HG02938 (cell line): ENCODE results near the gene ARID3C.

Experiments
- ATAC-seq: cut with Tn5 transposase; IDR thresholded peaks from one replicate; pipeline ENCODE4 v1.9.1; 2021; ENCODE audit warnings: mild to moderate bottlenecking, moderate library complexity; ENCODE audit not compliant: unreplicated experiment

Gene ARID3C

DNA sequence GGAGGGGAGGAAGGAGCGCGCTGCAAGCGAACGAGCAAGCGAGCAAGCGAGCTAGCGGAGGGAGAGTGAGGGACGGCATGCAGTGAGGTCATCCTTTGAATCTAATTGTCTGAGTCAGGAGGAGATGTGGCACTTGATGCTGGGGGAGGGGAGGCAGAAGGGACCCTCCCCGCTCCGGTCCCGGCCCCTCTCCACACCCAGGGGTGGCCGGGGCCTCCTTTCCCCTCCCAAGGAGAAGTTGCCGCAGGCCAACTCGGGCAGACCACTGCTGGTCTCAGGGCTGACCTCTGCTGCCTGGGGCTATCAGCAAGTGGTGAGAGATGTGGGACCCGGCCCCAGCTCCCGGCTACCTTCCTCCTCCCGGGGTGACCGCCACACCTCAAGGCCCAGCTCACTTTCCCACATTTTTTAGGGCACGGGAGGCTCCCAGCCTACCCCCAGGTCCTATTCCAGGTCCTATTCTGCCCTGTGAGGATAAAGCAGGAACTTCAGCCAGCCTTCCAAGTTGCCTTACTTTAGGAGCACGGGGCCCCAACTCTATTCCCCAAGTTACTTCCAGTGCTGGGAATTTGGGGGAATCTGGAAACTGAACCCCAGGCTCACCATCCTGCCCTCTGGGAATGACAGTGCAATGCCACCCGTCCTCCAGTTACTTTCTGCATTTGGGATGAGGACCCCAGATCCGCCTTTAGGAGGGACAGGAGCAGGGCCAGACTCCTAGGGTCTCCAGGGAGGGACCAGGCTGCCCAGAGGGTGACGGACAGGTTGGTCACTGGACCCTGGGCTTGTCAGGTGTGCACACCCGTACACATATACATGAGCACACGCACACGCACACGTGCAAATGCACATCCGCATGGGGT lies 50.4 kb downstream of the ARID3C start:
- no peak for ATAC-seq

DNA sequence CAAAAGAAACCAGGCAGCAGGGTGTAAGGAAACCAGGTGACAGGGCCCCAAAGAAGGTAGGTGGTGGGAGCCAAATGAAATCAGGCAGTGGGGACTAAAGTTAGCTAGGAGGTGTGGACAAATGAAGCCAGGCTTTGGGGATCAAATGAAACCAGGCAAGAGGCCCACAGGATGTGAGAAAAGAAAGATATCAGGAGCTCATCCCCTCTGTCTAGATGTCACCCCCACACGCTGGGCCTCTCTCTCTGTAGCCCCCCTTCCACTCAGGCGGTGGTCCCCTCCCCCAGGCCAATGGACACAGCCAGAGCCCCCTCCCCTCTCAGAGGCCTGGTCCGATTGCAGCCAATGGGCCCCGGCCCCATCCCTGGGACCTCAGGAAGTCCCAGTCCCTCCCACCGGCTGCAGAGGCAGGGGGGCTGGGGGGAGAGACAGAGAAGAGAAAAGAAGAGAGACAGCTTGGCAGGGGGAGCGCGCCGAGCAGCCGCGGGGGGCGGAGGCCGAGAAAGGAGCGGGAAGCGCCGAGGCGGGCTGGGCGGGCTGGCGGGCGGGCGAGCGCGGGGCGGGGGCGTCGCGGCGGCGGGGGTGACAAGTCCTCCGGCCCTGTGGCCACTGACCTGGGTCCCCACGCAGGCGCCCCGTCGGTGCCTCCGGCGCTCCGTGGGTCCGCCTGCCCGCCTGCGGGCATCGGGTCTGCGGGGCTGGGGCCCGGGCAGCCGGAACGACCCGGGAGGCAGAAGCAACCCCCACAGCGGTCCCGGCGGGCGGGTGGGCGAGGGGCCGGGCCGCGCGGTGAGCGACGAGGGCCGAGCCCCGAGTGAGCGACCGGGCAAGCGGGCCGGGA lies 51.2 kb downstream of the ARID3C start:
- ATAC-seq, result no peak

DNA sequence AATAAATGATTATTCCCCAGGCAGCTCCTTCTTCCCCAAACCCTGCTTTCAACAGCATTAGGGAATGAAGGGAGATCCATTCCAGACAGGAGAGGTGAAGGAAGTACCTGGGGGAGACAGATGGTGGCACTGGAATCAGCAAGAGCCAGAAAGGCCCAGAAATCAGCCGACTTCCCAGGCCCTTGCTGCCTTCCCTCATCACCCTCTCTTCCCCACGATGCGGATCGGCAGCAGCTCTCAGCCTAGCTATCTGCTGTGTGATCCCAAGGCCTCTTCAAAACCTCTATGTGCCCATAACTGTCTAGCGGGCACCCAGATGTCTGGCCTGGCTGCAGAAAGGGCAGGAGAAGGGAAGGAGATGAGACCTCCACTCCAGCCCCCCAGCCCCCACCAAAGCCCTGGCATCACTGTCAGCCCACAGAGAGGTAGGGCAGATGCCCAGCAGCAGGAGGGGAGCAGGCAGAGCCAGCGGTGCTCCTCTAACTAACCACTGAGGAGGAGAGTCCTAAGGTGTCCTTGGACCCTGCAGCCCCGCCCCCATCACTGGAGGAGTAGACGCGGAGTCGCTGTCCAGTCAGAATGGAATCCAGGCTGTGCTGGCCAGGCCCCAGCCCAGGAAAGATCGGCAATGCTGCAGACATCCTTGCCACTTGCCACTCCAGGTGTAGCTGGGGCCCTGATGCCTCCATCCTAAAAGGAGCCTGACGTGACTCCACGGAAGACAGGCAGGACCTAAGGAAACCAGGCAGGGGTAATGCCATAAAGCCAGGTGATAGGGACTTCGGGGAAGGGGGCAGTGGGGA lies 52.1 kb downstream of the ARID3C start:
- ATAC-seq, result no peak

DNA sequence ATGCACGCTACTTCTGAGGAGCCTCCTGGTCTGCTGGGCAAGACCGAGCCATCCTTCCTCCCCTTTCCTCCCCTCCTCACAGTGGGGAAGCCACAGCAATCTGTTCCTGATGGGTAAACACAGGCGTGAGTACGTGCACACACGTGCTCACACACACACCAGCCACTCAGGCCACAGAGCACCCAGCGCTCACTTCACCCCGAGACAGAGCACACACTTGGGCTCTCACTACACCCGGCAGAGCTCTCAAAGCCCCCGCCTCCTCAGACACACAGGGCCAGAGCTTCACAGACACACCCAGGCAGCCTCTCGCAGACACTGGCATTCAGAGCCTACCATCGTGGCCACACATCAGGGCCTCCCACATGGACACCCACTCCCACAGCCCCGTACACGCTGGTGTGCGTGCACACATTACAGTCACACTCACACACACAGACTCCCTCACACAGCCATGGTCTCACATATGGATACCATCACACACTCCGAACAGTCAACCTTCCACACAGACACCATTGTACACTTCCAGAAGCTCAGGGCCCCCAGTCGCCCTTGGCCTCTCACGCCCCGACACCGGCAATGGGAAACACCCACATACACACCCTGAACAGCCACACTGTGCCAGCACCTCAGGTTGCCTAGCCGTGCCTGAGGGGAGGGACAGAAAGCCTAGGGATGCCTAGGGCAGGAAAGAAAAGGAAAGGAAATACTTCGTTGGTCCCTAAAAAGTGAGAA lies 52.8 kb downstream of the ARID3C start:
- no peak for ATAC-seq

DNA sequence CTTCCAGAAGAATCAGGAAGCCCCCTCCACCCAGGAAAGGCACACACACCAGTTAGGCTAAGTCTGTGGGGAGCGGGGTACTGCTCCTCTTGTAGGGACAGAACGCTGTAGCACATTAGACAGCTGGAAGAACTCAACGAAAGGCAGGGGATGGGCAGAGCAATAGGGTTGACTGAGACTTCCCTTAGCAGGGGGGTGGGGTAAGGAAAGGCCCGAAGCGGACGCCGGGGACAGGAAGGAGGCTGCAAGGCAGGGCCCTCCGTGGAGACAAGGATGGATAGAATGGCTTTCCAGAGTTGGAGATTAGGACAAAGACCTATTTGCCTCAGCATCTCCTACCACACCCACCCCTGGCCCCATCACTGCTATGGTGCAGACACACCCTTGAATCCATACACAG lies 53.6 kb downstream of the ARID3C start:
- no peak for ATAC-seq

DNA sequence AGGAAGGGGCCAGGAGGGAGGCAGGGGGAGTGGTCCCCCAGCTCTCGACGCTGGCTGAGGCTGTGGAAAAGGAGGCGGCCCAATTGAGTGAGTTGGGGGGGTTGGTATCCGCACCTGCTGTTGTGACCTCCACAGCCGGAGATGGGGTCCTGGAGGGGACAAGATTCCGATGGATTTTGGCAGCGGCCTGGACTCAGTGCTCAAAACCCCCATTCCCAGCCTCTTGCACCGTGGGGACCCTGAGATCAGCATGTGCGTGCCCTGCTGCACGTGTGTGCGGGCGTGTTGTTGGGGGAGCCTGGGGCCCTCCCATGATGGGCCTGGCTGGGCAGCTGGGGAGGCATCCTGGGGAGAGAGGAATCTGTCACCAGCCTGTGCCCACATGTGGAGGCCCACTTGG lies 54.3 kb downstream of the ARID3C start:
- ATAC-seq, result no peak

DNA sequence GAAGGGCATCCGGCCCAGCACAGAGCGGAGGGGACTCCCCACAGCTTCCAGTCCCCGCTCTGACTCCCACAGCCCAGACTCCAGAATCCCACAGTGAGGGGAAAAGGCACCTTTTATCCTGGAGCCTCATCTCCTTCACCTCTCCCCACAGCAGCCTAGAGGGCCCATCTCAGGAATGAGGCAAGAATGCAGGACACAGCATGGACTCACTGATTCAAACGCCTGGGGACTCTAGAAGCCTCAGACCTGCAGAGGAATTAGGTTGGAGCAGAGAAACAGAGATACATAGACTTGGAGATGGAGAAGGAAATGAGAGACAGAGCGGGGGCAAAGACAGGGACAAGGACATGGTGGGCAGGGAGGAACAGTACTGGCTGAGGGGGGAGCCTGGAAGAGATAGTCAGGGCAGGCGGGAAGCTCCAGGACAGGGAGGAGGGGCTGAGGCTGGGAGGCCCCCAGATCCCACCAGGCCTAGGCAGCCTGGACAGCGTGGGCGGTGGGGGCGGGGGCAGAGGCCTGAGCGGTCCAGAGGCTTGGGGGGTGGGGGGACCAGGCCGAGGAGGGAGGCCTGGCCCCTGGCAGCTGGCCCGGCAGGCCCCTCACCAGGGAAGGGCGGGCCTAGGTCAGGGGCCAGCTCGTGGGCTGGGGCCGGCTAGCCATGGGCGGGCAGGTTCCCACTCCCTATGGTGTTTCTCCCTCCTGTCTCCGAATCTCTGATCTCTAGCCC lies 55.1 kb downstream of the ARID3C start:
- no peak for ATAC-seq

DNA sequence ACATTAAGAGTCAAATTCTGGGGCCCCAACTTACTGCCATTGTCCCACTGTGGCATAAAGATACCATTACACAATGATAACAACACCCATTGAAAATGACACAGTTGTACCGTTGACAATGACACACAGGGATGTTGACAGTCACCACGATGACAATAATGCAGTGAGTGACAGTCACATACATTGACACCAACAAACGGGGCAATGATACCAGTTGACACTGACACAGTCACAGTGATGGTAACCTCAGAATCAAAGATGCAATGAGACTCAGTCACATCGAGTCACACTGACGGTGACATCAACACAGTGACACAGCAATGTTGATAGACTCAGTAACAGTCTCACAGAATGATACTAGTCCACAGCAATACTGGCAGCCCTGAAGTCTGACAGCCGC lies 56.2 kb downstream of the ARID3C start:
- ATAC-seq, result no peak

DNA sequence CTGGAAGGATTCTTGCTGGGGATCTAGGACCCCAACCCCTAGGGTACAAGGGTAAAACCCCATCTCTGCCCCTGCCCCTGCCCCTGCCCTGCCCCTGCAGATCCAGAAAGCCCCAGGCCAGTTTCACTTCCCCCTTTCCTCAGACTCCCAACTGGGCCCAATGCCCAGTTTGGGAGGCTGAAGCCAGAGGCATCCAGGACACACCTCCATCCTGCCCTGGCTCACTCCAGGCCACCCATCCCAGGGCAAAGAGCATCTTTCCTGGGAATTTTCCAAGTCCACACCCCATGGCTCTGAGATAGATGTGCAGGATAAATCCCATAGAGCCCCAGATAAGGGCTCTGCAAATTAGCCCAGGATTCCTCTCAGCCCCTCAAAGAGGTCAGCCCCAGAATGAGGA lies 56.8 kb downstream of the ARID3C start:
- no peak for ATAC-seq

DNA sequence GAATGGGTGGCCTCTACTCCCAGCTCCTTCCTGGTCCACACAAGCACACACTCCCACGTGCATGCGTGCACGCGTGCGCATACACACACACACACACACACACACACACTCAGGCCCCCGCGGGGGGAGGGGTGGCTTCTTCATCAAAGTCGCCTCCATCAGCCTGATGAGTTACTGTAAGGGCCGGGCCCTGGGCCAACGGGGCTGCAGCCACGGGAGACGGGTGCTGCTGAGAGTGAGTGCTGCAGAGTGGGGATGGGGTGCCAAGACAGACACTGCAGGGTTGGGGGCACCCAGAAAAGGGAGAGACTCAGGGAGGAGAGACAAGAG lies 57.4 kb downstream of the ARID3C start:
- ATAC-seq, result no peak
